NCI-H2171 treated with DMSO at 0.1 percent for 48 hours (cell line): ENCODE results near the gene PCDH10.

Source experiments
- DNase-seq: peaks from one replicate; lab custom pipeline; 2025; lab: John Stamatoyannopoulos, UW

The PCDH10 gene

GRCh38 chr4:133149932-133150471, 908 bp downstream of the PCDH10 start:
- DNase-seq = no peak

GRCh38 chr4:133150486-133151340, 1.6 kb downstream of the PCDH10 start:
- DNase-seq = no peak

- no peak for DNase-seq
Measured at GRCh38 chr4:133151341-133151690, 2.2 kb downstream of the PCDH10 start.

- DNase-seq = no peak
Measured at GRCh38 chr4:133151691-133152329, 2.7 kb downstream of the PCDH10 start.

GRCh38 chr4:133152330-133152821, 3.3 kb downstream of the PCDH10 start:
- no peak for DNase-seq

GRCh38 chr4:133152831-133153481, 3.9 kb downstream of the PCDH10 start:
- DNase-seq = no peak

GRCh38 chr4:133154725-133155124, 5.6 kb downstream of the PCDH10 start:
- DNase-seq = no peak

- no peak for DNase-seq
Measured at GRCh38 chr4:133156096-133156495, 7.0 kb downstream of the PCDH10 start.

- no peak for DNase-seq
Measured at GRCh38 chr4:133156556-133156955, 7.5 kb downstream of the PCDH10 start.

GRCh38 chr4:133157460-133158160, 8.5 kb downstream of the PCDH10 start:
- DNase-seq = no peak

- DNase-seq = no peak
Measured at GRCh38 chr4:133160853-133161252, 11.8 kb downstream of the PCDH10 start.

- no peak for DNase-seq
Measured at GRCh38 chr4:133161570-133162295, 12.6 kb downstream of the PCDH10 start.

GRCh38 chr4:133162941-133163340, 13.8 kb downstream of the PCDH10 start:
- no peak for DNase-seq

GRCh38 chr4:133178956-133179355, 29.9 kb downstream of the PCDH10 start:
- DNase-seq = no peak

GRCh38 chr4:133186210-133186609, 37.1 kb downstream of the PCDH10 start:
- no peak for DNase-seq

GRCh38 chr4:133186845-133187244, 37.8 kb downstream of the PCDH10 start:
- DNase-seq = no peak

GRCh38 chr4:133188433-133189146, 39.5 kb downstream of the PCDH10 start:
- DNase-seq = no peak

- no peak for DNase-seq
Measured at GRCh38 chr4:133189147-133189517, 40.0 kb downstream of the PCDH10 start.

- DNase-seq = peak; percentile 14
Measured at GRCh38 chr4:133190098-133190497, 41.0 kb downstream of the PCDH10 start.

GRCh38 chr4:133208694-133209285, 59.7 kb downstream of the PCDH10 start:
- DNase-seq = peak; percentile 11
